ENCODE results near the gene SERPINE2. TPM values are rescaled to one million over a fixed set of nuclear protein-coding genes. Genes with fewer than 3 reads are reported as not detected.
A peak's percentile ranks its signal among the peaks of the same experiment; 100 is the strongest.

The SERPINE2 gene
- total and polyA plus RNA-seq, 7 donors = 3.6 to 31.9 (median 8.6) TPM

- TF ChIP-seq CTCF (IDR thresholded peaks at IDR 0.05) = no peak
- no peak for TF ChIP-seq EP300 (IDR thresholded peaks at IDR 0.05)
- TF ChIP-seq POLR2A (IDR thresholded peaks at IDR 0.05) = no peak
- TF ChIP-seq POLR2AphosphoS5 (IDR thresholded peaks at IDR 0.05) = no peak
- intact Hi-C loops (cut with DNase I) = no loop called here
- Histone ChIP-seq H3K9me3 (no peaks in the 10 kb centered on the region), H3K27me3 (no peaks in the 10 kb centered on the region), H3K27ac (no peak overlapping the region), H3K36me3 (no peaks in the 10 kb centered on the region), H3K4me3 (no peak overlapping the region), H3K4me1 (no peaks in the 10 kb centered on the region)
- WGBS, 2 donors = 59 to 85% methylated on average over 3 of the region's 3 CpGs
- no peak for DNase-seq
Observed at GRCh38 chr2:224073676-224074075, 34.6 kb upstream of the SERPINE2 start.

GRCh38 chr2:224072541-224073188 is 33.6 kb upstream of the SERPINE2 start:
- H3K4me3 ChIP-seq = no peak overlapping the region
- DNase-seq = no peak
- H3K36me3 ChIP-seq = no peaks in the 10 kb centered on the region
- no peaks in the 10 kb centered on the region for H3K9me3 ChIP-seq
- H3K27me3 ChIP-seq = no peaks in the 10 kb centered on the region
- no peaks in the 10 kb centered on the region for H3K4me1 ChIP-seq
- intact Hi-C loops (cut with DNase I) = no loop called here
- TF ChIP-seq POLR2AphosphoS5 (IDR thresholded peaks at IDR 0.05) (peak in 3 of 4 donors; percentile 21 to 36 (median 34)), POLR2A (IDR thresholded peaks at IDR 0.05) (no peak)
- peak overlapping the region in 1 of 4 donors; percentile 17 for H3K27ac ChIP-seq
- 79 to 87% methylated on average over 4 of the region's 4 CpGs for WGBS, 2 donors

- no peaks in the 10 kb centered on the region for H3K27me3 ChIP-seq
- H3K4me3 ChIP-seq = no peak overlapping the region
- WGBS, 2 donors = 68 to 75% methylated on average over 6 of the region's 6 CpGs
- H3K9me3 ChIP-seq = no peaks in the 10 kb centered on the region
- no peak overlapping the region for H3K27ac ChIP-seq
- no peak for TF ChIP-seq CTCF (IDR thresholded peaks at IDR 0.05)
- no peak for DNase-seq
- no peaks in the 10 kb centered on the region for H3K36me3 ChIP-seq
- intact Hi-C loops (cut with DNase I) = no loop called here
- no peaks in the 10 kb centered on the region for H3K4me1 ChIP-seq
Observed at GRCh38 chr2:224069172-224069571, 30.1 kb upstream of the SERPINE2 start.

- H3K4me3 ChIP-seq = no peak overlapping the region
- WGBS, 2 donors = 92 to 97% methylated on average over 4 of the region's 4 CpGs
- intact Hi-C loops (cut with DNase I) = no loop called here
- TF ChIP-seq CTCF (IDR thresholded peaks at IDR 0.05) = no peak
- TF ChIP-seq POLR2AphosphoS5 (IDR thresholded peaks at IDR 0.05) = no peak
- no peak for TF ChIP-seq EP300 (IDR thresholded peaks at IDR 0.05)
- no peak for TF ChIP-seq POLR2A (IDR thresholded peaks at IDR 0.05)
- no peaks in the 10 kb centered on the region for H3K9me3 ChIP-seq
- no peaks in the 10 kb centered on the region for H3K27me3 ChIP-seq
- no peak for DNase-seq
- no peak overlapping the region for H3K27ac ChIP-seq
- H3K36me3 ChIP-seq = no peaks in the 10 kb centered on the region
- no peaks in the 10 kb centered on the region for H3K4me1 ChIP-seq
Observed at GRCh38 chr2:224063298-224063648, 24.2 kb upstream of the SERPINE2 start.

- WGBS, 2 donors = 60 to 65% methylated on average over 5 of the region's 5 CpGs
- H3K4me1 ChIP-seq = no peaks in the 10 kb centered on the region
- no peak for DNase-seq
Observed at GRCh38 chr2:224062481-224063297, 23.6 kb upstream of the SERPINE2 start.

More at GRCh38 chr2:224062481-224063297, 23.6 kb upstream of the SERPINE2 start:
- H3K9me3 ChIP-seq = no peaks in the 10 kb centered on the region
- H3K27me3 ChIP-seq = no peaks in the 10 kb centered on the region
- no peak overlapping the region for H3K27ac ChIP-seq
- H3K36me3 ChIP-seq = no peaks in the 10 kb centered on the region
- no peak overlapping the region for H3K4me3 ChIP-seq
- TF ChIP-seq EP300 (IDR thresholded peaks at IDR 0.05) (no peak), CTCF (IDR thresholded peaks at IDR 0.05) (no peak), POLR2A (IDR thresholded peaks at IDR 0.05) (no peak), POLR2AphosphoS5 (IDR thresholded peaks at IDR 0.05) (no peak)
- intact Hi-C loops (cut with DNase I) = no loop called here

All from sigmoid colon (tissue), 7 donors.